ENCODE measurements around the gene SCNN1A.

DNA sequence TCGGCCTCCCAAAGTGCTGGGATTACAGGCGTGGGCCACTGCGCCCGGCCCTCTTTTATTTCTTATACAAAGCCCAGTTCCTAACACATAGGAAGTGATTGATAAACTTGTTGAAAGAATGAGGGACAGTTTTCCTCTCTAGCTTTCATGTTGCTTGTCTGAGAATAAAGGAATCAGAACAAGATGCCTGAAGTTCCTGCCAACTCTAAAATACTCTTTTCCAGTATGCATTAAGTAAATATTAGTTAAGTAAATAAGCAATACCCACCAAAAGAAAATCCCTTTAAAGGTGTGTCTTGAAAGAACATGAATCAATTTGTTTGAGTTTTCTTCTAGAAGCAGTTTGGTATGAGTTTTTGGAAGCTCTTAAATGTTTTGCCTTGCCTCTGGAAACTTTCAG lies 45.0 kb upstream of the SCNN1A start:
- TF ChIP-seq CTCF (IDR thresholded peaks at IDR 0.05) = no peak
- TF ChIP-seq EZH2phosphoT487 (IDR thresholded peaks at IDR 0.05) = no peak
- no peak for TF ChIP-seq EZH2 (IDR thresholded peaks at IDR 0.05)
